HG02759 (cell line): ENCODE data around the gene CXCR4.

Experiments used
- ATAC-seq: cut with Tn5 transposase; IDR thresholded peaks from one replicate; pipeline ENCODE4 v1.9.1; 2021; ENCODE audit warnings: mild to moderate bottlenecking, moderate library complexity; ENCODE audit not compliant: unreplicated experiment

The CXCR4 gene

GRCh38 chr2:136117909-136118818 is at the start of gene CXCR4:
CXCR4 (minus strand) TSS chr2:136118149; CDS start chr2:136118060, 89 bp downstream.
- peak; percentile 27 for ATAC-seq

GRCh38 chr2:136164280-136164776 is 46.4 kb upstream of the CXCR4 start:
- no peak for ATAC-seq

- ATAC-seq: no peak
These were observed 44.5 kb upstream of the CXCR4 start for GRCh38 chr2:136162438-136162837.

- no peak for ATAC-seq
These were observed 38.5 kb upstream of the CXCR4 start for GRCh38 chr2:136156411-136156810.

GRCh38 chr2:136154384-136154783 is 36.4 kb upstream of the CXCR4 start:
- ATAC-seq: no peak

- ATAC-seq: no peak
These were observed 33.3 kb upstream of the CXCR4 start for GRCh38 chr2:136151021-136151971.

GRCh38 chr2:136149011-136149410 is 31.1 kb upstream of the CXCR4 start:
- no peak for ATAC-seq

- ATAC-seq: no peak
These were observed 28.6 kb upstream of the CXCR4 start for GRCh38 chr2:136146564-136146963.

GRCh38 chr2:136143603-136144451 is 25.9 kb upstream of the CXCR4 start:
- no peak for ATAC-seq

- no peak for ATAC-seq
These were observed 23.7 kb upstream of the CXCR4 start for GRCh38 chr2:136141510-136142149.

- peak; percentile 43 for ATAC-seq
These were observed 21.7 kb upstream of the CXCR4 start for GRCh38 chr2:136139631-136140030.

- ATAC-seq: no peak
These were observed 20.0 kb upstream of the CXCR4 start for GRCh38 chr2:136137982-136138381.

GRCh38 chr2:136136931-136137330 is 19.0 kb upstream of the CXCR4 start:
- ATAC-seq: no peak

- ATAC-seq: peak; percentile 31
These were observed 18.3 kb upstream of the CXCR4 start for GRCh38 chr2:136135921-136136906.

- ATAC-seq: no peak
These were observed 17.5 kb upstream of the CXCR4 start for GRCh38 chr2:136135462-136135861.

- ATAC-seq: peak; percentile 33
These were observed 16.2 kb upstream of the CXCR4 start for GRCh38 chr2:136134126-136134525.

GRCh38 chr2:136133586-136133985 is 15.6 kb upstream of the CXCR4 start:
- no peak for ATAC-seq

- no peak for ATAC-seq
These were observed 15.2 kb upstream of the CXCR4 start for GRCh38 chr2:136133176-136133575.

- ATAC-seq: no peak
These were observed 14.8 kb upstream of the CXCR4 start for GRCh38 chr2:136132825-136133155.
